OCI-LY7 (cell line): ENCODE data around the gene LAMA2.

ENCODE experiments used
- CTCF ChIP-seq: fragments of 200-600 bp; sonication (generic); conservative IDR thresholded peaks from 2 replicates; pipeline ENCODE4 v1.5.1; 2014; ENCODE audit warnings: mild to moderate bottlenecking, antibody characterized with exemption, low read length, moderate library complexity, mixed read lengths
- EZH2phosphoT487 ChIP-seq: fragments of 200-600 bp; sonication (generic); IDR thresholded peaks from 2 replicates; pipeline ENCODE4 v1.6.1; 2018; ENCODE audit warnings: low read depth, borderline replicate concordance, mild to moderate bottlenecking, mixed run types, antibody characterized with exemption, low read length, moderate library complexity, mixed read lengths

- no peak for TF ChIP-seq CTCF
- TF ChIP-seq EZH2phosphoT487, result no peak
Observed at GRCh38 chr6:129195643-129196042, 312.7 kb downstream of the LAMA2 start.
